NB4 (cell line): ENCODE results near the gene IL3RA.

ENCODE experiments used
- CTCF ChIP-seq: IDR thresholded peaks from one replicate; pipeline ENCODE4 v1.5.1; 2012; ENCODE audit warnings: low read depth, low read length
- MAX ChIP-seq: IDR thresholded peaks from 2 replicates; pipeline ENCODE4 v1.6.1; 2011; ENCODE audit warnings: low read depth, low read length
- POLR2A ChIP-seq: IDR thresholded peaks from 2 replicates; pipeline ENCODE4 v1.6.1; 2011; ENCODE audit warnings: mild to moderate bottlenecking; ENCODE audit not compliant: insufficient read length; ENCODE audit errors: extremely low read depth

GRCh38 chrX:1424147-1424851 is 87.7 kb downstream of the IL3RA start:
- TF ChIP-seq CTCF (no peak), POLR2A (no peak), MAX (no peak)
